SU-DHL-6 (cell line): ENCODE data around the gene MAML3.

Experiments
- H2AFZ ChIP-seq: fragments of 200-600 bp; sonication (generic); 2 replicates; pipeline ENCODE4 v1.6.1; 2014; ENCODE audit warnings: low read depth, mild to moderate bottlenecking, moderate library complexity, mixed read lengths, antibody characterized with exemption, low read length; ENCODE audit not compliant: severe bottlenecking
- H3F3A ChIP-seq: fragments of 200-600 bp; shearing (Covaris generic); 2 replicates; pipeline ENCODE4 v1.6.0; 2016; ENCODE audit warnings: antibody characterized with exemption, mild to moderate bottlenecking; ENCODE audit not compliant: insufficient read depth
- H3K27ac ChIP-seq: fragments of 200-600 bp; sonication (generic); 2 replicates; pipeline ENCODE4 v1.5.1; 2016; ENCODE audit warnings: low read depth, mild to moderate bottlenecking, low read length, moderate library complexity, mixed read lengths
- H3K27me3 ChIP-seq: fragments of 200-600 bp; sonication (generic), shearing (Covaris generic); 2 replicates; pipeline ENCODE4 v1.6.0; 2014; ENCODE audit warnings: mild to moderate bottlenecking, low read length
- H3K36me3 ChIP-seq: fragments of 200-600 bp; sonication (generic); 2 replicates; pipeline ENCODE4 v1.6.1; 2014; ENCODE audit warnings: mild to moderate bottlenecking, low read length, mixed read lengths
- H3K4me2 ChIP-seq: fragments of 300-600, 200-600 bp; shearing (Covaris generic), sonication (generic); 2 replicates; pipeline ENCODE4 v1.6.0; 2014; ENCODE audit warnings: low read length, low read depth, mild to moderate bottlenecking; ENCODE audit not compliant: poor library complexity, severe bottlenecking
- H3K4me3 ChIP-seq: fragments of 200-600 bp; sonication (generic); 2 replicates; pipeline ENCODE4 v1.5.1; 2014; ENCODE audit warnings: antibody characterized with exemption, low read length, mild to moderate bottlenecking, mixed read lengths; ENCODE audit not compliant: insufficient read depth, poor library complexity, severe bottlenecking
- H3K79me2 ChIP-seq: fragments of 200-600 bp; sonication (generic); 2 replicates; pipeline ENCODE4 v1.6.1; 2014; ENCODE audit warnings: mild to moderate bottlenecking, low read length, moderate library complexity; ENCODE audit not compliant: insufficient read depth
- H3K9ac ChIP-seq: fragments of 200-600 bp; sonication (generic); 2 replicates; pipeline ENCODE4 v1.7.0; 2014; ENCODE audit warnings: mild to moderate bottlenecking, low read length
- H3K9me2 ChIP-seq: fragments of 200-600 bp; sonication (generic); replicated peaks from 2 replicates; pipeline ENCODE4 v1.6.1; 2014; ENCODE audit warnings: low read length; ENCODE audit not compliant: insufficient read depth
- H3K9me3 ChIP-seq: fragments of 200-600 bp; sonication (generic); 2 replicates; pipeline ENCODE4 v1.6.1; 2014; ENCODE audit warnings: low read length, mixed read lengths; ENCODE audit not compliant: insufficient read depth
- H4K20me1 ChIP-seq: fragments of 200-600 bp; sonication (generic); 2 replicates; pipeline ENCODE4 v1.6.1; 2014; ENCODE audit warnings: low read depth, mild to moderate bottlenecking, antibody characterized with exemption, low read length, moderate library complexity, mixed read lengths
- CTCF ChIP-seq: fragments of 200-600 bp; sonication (generic); IDR thresholded peaks from one replicate; pipeline ENCODE4 v1.5.1; 2017; ENCODE audit warnings: antibody characterized with exemption, mild to moderate bottlenecking, low read length, moderate library complexity; ENCODE audit not compliant: insufficient read depth, poor library complexity, severe bottlenecking
- EZH2phosphoT487 ChIP-seq: fragments of 200-600 bp; sonication (generic), shearing (Covaris generic); conservative IDR thresholded peaks from 2 replicates; pipeline ENCODE4 v1.6.1; 2018; ENCODE audit warnings: mild to moderate bottlenecking, antibody characterized with exemption, low read length, moderate library complexity, mixed read lengths

The MAML3 gene

GRCh38 chr4:139872274-139872673 is 281.7 kb downstream of the MAML3 start:
- Histone ChIP-seq H3K36me3 (no peaks in the 10 kb centered on the region), H3K4me2 (no peak overlapping the region), H3K27me3 (no peaks in the 10 kb centered on the region), H3K79me2 (no peaks in the 10 kb centered on the region), H3F3A (no peaks in the 10 kb centered on the region), H3K9me2 (no peaks in the 10 kb centered on the region), H3K9me3 (no peaks in the 10 kb centered on the region), H3K4me3 (no peak overlapping the region), H2AFZ (no peak overlapping the region), H3K9ac (no peak overlapping the region), H3K27ac (no peak overlapping the region), H4K20me1 (no peaks in the 10 kb centered on the region)
- TF ChIP-seq EZH2phosphoT487 (no peak), CTCF (no peak)

- Histone ChIP-seq H2AFZ (no peak overlapping the region), H3K36me3 (no peaks in the 10 kb centered on the region), H4K20me1 (no peaks in the 10 kb centered on the region), H3K79me2 (no peaks in the 10 kb centered on the region), H3K9ac (no peak overlapping the region), H3K4me2 (no peak overlapping the region), H3K4me3 (no peak overlapping the region), H3K27me3 (no peaks in the 10 kb centered on the region), H3K9me2 (no peaks in the 10 kb centered on the region), H3K9me3 (no peaks in the 10 kb centered on the region), H3K27ac (no peak overlapping the region), H3F3A (no peaks in the 10 kb centered on the region)
- TF ChIP-seq EZH2phosphoT487 (no peak), CTCF (no peak)
Measured at GRCh38 chr4:139869810-139870209, 284.2 kb downstream of the MAML3 start.

GRCh38 chr4:139866276-139866962 is 287.6 kb downstream of the MAML3 start:
- no peaks in the 10 kb centered on the region for H3K79me2 ChIP-seq
- H2AFZ ChIP-seq = no peak overlapping the region
- TF ChIP-seq EZH2phosphoT487 = no peak
- TF ChIP-seq CTCF = no peak
- no peak overlapping the region for H3K27ac ChIP-seq
- H3K27me3 ChIP-seq = no peaks in the 10 kb centered on the region
- no peak overlapping the region for H3K4me3 ChIP-seq
- H3K9me2 ChIP-seq = no peaks in the 10 kb centered on the region
- H3K4me2 ChIP-seq = no peak overlapping the region
- H3F3A ChIP-seq = no peaks in the 10 kb centered on the region
- no peaks in the 10 kb centered on the region for H4K20me1 ChIP-seq
- no peaks in the 10 kb centered on the region for H3K9me3 ChIP-seq
- H3K9ac ChIP-seq = no peak overlapping the region
- no peaks in the 10 kb centered on the region for H3K36me3 ChIP-seq
